Retinal pigment epithelial cell (primary cell): ENCODE results near the gene JKAMP.

Experiments
- DNase-seq: peaks from one replicate; pipeline ENCODE4 v3.0.0-alpha.2; 2010; ENCODE audit warnings: low read depth
- H3K4me3 ChIP-seq: 2 replicates; pipeline ENCODE4 v1.5.1; 2011; ENCODE audit warnings: mild to moderate bottlenecking, low read length, control low read depth, moderate library complexity
- TF ChIP-seq, protein P1 (sequence below): conservative IDR thresholded peaks from 2 replicates; pipeline ENCODE4 v1.5.1; 2011; ENCODE audit warnings: low read depth, low read length, control low read depth, inconsistent platforms

Gene JKAMP

DNA sequence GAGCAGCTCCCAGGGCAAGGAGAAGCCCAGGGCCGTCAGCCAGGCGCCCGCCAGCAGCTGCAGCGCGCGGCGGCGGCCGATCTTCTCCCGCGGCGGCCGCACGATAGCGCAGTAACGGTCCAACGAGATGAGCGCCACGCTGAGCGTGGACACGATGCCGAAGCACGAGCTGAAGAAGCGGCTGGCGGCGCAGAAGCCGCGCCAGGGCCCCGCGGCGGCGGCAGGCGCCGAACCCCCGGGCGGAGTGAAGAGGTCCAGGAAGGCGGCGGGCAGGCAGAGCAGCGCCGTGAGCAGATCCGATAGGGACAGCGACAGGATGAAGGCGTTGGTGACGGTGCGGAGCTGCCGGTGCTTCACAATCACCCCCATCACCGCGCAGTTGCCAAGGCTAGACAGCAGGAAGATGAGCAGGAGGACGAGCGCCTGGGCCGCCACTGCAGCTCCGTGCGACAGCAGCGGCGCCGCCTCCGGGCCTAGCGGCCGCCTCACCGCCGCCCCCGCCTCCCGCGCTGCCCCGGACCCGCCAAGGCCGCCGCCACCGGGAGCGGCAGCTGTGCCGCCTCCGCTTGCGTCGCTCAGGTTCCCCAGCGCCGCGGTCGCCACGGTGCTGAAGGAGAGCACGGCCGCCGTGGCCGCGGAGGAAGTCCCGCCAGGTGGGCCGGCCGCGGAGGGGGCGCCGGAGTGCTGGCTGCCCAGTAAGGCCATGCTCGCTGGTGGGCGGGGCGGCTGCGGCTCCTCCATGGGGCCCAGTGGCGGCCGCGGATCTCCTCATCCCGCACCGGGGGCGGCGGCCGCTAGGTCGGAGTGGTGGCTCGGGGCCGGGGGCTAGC lies 19.6 kb upstream of the JKAMP start:
- TF ChIP-seq, protein P1, sequence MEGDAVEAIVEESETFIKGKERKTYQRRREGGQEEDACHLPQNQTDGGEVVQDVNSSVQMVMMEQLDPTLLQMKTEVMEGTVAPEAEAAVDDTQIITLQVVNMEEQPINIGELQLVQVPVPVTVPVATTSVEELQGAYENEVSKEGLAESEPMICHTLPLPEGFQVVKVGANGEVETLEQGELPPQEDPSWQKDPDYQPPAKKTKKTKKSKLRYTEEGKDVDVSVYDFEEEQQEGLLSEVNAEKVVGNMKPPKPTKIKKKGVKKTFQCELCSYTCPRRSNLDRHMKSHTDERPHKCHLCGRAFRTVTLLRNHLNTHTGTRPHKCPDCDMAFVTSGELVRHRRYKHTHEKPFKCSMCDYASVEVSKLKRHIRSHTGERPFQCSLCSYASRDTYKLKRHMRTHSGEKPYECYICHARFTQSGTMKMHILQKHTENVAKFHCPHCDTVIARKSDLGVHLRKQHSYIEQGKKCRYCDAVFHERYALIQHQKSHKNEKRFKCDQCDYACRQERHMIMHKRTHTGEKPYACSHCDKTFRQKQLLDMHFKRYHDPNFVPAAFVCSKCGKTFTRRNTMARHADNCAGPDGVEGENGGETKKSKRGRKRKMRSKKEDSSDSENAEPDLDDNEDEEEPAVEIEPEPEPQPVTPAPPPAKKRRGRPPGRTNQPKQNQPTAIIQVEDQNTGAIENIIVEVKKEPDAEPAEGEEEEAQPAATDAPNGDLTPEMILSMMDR: no peak
- no peak for DNase-seq
- H3K4me3 ChIP-seq: peak overlapping the region; percentile 58

DNA sequence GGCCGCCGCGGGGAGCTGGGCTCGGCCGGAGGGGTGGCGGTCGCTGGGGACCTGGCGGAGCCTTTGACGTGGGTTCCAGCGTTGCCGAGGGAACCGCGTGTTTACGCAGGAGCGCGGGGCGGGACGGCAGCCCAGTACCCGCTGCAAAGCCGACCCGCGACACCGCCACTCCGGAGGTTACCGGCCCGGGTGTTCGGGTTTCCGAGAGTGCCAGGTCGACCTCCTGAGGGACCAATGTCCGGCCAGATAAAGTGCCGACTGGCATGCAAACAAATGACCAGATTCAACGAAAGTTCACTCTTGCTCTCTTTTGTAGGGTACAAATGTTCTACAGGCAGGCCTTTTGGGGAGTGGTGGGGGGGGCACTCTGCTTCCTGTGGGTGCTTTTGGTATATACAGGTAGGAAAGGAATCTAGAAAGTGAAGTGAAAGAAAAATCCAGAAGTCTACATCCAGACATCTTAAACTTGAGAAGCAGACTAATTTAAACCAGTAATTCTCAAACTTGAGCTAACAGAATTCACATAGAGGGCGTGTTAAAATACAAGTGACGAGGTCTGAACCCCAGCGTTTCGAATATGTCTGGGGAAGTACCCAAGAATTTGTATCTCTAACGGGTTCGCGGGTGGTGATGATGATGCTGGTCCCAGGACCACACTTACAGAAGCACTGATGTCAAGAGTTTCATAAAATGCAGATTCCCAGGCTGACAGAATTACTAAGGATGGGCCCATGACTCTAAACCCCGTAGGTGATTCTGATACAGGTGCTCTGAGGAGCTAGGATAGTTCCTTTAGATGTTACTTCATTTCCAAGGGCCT lies 18.8 kb upstream of the JKAMP start, which contains the start of gene GPR135:
Gene GPR135 (minus strand): TSS at position 65 of the 820 bp plus-strand sequence. CDS start 154 bp downstream, outside the sequence.
- peak within 1 kb of the TSS; percentile 58 for H3K4me3 ChIP-seq
- no peak for DNase-seq
- TF ChIP-seq, protein P1: no peak

DNA sequence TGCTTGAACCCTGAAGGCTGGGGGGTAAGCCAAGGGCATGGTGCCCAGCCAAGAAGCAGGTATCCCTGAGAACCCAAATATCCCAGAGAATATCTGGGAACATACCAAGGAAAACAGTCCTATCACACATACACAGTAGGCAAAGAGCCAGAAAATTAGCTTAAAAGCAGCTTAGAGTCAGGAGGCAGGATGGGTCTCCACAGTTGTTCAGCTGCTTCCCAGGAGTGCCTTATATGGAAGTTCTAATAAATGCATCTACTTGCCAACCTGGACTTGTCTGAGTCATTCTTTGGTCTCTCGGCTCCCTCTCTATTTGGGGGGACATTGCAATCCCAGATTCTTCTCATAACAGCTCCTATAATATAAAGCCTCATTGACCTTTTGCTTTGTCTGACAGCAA lies 10.1 kb upstream of the JKAMP start:
- TF ChIP-seq, protein P1: no peak
- DNase-seq: peak; percentile 96
- H3K4me3 ChIP-seq: no peak overlapping the region

DNA sequence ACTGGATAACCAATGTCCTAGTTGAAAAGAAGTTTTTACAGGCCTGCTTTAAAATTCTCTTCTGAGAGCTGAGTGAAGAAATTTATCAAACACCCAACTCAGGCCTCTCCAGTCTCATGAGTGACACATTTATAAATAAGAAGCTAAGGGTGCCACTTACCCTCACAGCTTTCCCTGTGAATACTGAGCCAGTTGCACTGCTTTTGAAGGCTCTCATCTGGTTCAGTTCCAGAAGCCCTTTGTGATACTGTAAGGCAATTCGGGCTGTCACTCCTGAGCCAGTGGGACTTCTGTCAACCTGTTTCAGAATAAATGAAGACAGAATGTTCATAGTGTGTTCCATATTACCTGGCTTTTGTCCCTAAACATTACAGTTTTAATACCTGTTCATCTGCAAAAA lies 8.6 kb upstream of the JKAMP start:
- TF ChIP-seq, protein P1: no peak
- DNase-seq: no peak
- H3K4me3 ChIP-seq: no peak overlapping the region

DNA sequence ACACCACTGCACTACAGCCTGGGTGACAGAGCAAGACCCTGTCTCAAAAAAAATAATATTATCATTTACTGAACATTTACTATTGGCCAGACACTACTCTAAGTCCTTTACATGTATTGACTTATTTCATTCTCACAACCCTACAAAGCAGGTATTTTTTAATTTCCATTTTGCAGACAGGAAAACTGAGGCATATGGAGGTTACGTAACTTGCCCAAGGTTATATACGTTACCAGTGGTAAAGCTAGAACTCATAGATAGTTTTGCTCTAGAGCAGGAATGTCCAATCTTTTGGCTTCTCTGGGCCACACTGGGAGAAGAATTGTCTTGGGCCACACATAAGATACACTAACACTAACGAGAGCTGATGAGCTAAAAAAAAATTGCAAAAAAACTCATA lies 5.8 kb upstream of the JKAMP start:
- no peak for DNase-seq

DNA sequence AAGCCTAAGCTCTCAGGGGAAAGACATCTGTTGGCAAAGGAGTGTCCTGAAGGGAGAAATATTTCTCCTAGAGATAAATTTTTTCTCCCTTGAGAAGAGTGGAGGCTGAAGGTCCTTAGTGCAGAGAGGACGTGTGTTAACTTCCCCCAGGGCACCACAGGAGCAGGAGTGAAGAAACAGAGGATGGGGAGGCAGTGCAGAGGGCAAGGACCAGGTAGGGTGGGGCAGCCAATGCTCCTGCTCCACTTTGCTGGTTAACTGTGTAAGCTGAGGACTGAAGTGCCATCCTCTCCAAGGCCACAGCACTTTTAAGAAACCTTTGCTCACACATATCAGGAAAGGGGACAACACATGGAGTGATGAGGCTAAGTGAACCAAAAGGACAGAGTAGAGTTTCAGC lies 4.2 kb upstream of the JKAMP start:
- TF ChIP-seq, protein P1: no peak

More for the DNA sequence above, 5.8 kb upstream of the JKAMP start:
- H3K4me3 ChIP-seq: no peak overlapping the region
- TF ChIP-seq, protein P1: no peak

DNA sequence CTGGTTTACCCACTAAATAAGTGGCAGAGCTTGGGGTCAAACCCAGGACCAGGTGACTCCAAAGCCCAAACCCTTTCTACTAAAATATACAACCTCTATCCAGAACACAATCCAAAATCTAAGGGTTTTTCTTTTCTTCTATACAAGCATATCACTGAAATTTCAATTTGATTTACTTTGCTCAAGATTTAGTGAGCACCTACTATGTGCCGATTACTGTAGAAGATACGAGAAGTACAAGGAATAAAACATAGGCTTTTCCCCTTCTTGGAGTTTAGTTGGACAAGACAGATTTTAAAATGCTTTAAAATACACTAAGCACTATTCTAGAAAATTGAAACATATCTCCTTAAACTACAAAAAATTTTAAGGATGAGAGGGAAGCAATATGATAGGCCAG lies 2.9 kb upstream of the JKAMP start:
- TF ChIP-seq, protein P1: no peak
- H3K4me3 ChIP-seq: peak overlapping the region; percentile 3
- no peak for DNase-seq

More for the DNA sequence above, 4.2 kb upstream of the JKAMP start:
- no peak overlapping the region for H3K4me3 ChIP-seq
- DNase-seq: no peak
